GM21381 (cell line): Measurements from ENCODE around the gene C1QTNF1.
"Not testable (repeated sequence)": the region's sequence is repeated elsewhere in the genome, so short reads cannot be mapped to it uniquely, and the experiment has no call there.

Experiments
- ATAC-seq: cut with Tn5 transposase; IDR thresholded peaks from one replicate; pipeline ENCODE4 v1.9.1; 2021; ENCODE audit warnings: mild to moderate bottlenecking, moderate library complexity; ENCODE audit not compliant: unreplicated experiment

The C1QTNF1 gene

GRCh38 chr17:79022507-79022991, 1.4 kb upstream of the C1QTNF1 start:
- no peak for ATAC-seq

- ATAC-seq, result no peak
Measured at GRCh38 chr17:79023180-79023705, 726 bp upstream of the C1QTNF1 start.

GRCh38 chr17:79024901-79025737, 1.1 kb downstream of the C1QTNF1 start:
- no peak for ATAC-seq

- no peak for ATAC-seq
Measured at GRCh38 chr17:79026376-79027273, 2.7 kb downstream of the C1QTNF1 start.

GRCh38 chr17:79027274-79027924, 3.4 kb downstream of the C1QTNF1 start:
- ATAC-seq, result no peak

GRCh38 chr17:79027925-79028491, 4.0 kb downstream of the C1QTNF1 start:
- no peak for ATAC-seq

- no peak for ATAC-seq
Measured at GRCh38 chr17:79028496-79029326, 4.7 kb downstream of the C1QTNF1 start.

GRCh38 chr17:79029327-79030009, 5.5 kb downstream of the C1QTNF1 start:
- ATAC-seq, result no peak

- ATAC-seq, result not testable (repeated sequence)
Measured at GRCh38 chr17:79030636-79031035, 6.7 kb downstream of the C1QTNF1 start.

- no peak for ATAC-seq
Measured at GRCh38 chr17:79031996-79032875, 8.3 kb downstream of the C1QTNF1 start.

- ATAC-seq, result no peak
Measured at GRCh38 chr17:79033046-79033616, 9.2 kb downstream of the C1QTNF1 start.

GRCh38 chr17:79033741-79034501, 10.0 kb downstream of the C1QTNF1 start:
- no peak for ATAC-seq

- no peak for ATAC-seq
Measured at GRCh38 chr17:79034931-79035485, 11.0 kb downstream of the C1QTNF1 start.

GRCh38 chr17:79035686-79036085, 11.7 kb downstream of the C1QTNF1 start:
- ATAC-seq, result no peak

GRCh38 chr17:79036181-79036580, 12.2 kb downstream of the C1QTNF1 start:
- no peak for ATAC-seq

- no peak for ATAC-seq
Measured at GRCh38 chr17:79036596-79036995, 12.6 kb downstream of the C1QTNF1 start.
